Ramos (cell line): ENCODE data around the gene PKP3.
"Not testable (repeated sequence)": the region's sequence is repeated elsewhere in the genome, so short reads cannot be mapped to it uniquely, and the experiment has no call there.

Experiments
- in situ Hi-C: fragments of 300-500 bp; cut with MboI; formaldehyde crosslinking; loops from one replicate; pipeline ENCODE4 v1.14.3; 2022; ENCODE audit warnings: low sequenced_read_pairs; ENCODE audit not compliant: unreplicated experiment

The PKP3 gene

GRCh38 chr11:392102-392777, 1.8 kb upstream of the PKP3 start:
- in situ Hi-C loops: no loop called here

GRCh38 chr11:393219-394033, 583 bp upstream of the PKP3 start:
- in situ Hi-C loops: no loop called here

GRCh38 chr11:394858-395655, 1.0 kb downstream of the PKP3 start:
- in situ Hi-C loops: no loop called here

GRCh38 chr11:395866-396265, 1.9 kb downstream of the PKP3 start:
- in situ Hi-C loops: no loop called here

GRCh38 chr11:396511-396947, 2.5 kb downstream of the PKP3 start:
- in situ Hi-C loops: no loop called here

- in situ Hi-C loops: no loop called here
Measured at GRCh38 chr11:396948-397548, 3.0 kb downstream of the PKP3 start.

GRCh38 chr11:398826-399225, 4.8 kb downstream of the PKP3 start:
- in situ Hi-C loops: no loop called here

- in situ Hi-C loops: no loop called here
Measured at GRCh38 chr11:399731-400211, 5.8 kb downstream of the PKP3 start.

GRCh38 chr11:400241-400689, 6.3 kb downstream of the PKP3 start:
- in situ Hi-C loops: no loop called here

- in situ Hi-C loops: not testable (repeated sequence)
Measured at GRCh38 chr11:401196-401595, 7.2 kb downstream of the PKP3 start.

- in situ Hi-C loops: no loop called here
Measured at GRCh38 chr11:403021-403760, 9.2 kb downstream of the PKP3 start.

- in situ Hi-C loops: no loop called here
Measured at GRCh38 chr11:403761-404431, 9.9 kb downstream of the PKP3 start.

- in situ Hi-C loops: no loop called here
Measured at GRCh38 chr11:404551-405264, 10.7 kb downstream of the PKP3 start.

- in situ Hi-C loops: no loop called here
Measured at GRCh38 chr11:405323-405953, 11.4 kb downstream of the PKP3 start.

- in situ Hi-C loops: no loop called here
Measured at GRCh38 chr11:405954-406795, 12.2 kb downstream of the PKP3 start.

- in situ Hi-C loops: no loop called here
Measured at GRCh38 chr11:406796-407650, 13.0 kb downstream of the PKP3 start.
